NCI-H526 (cell line): Measurements from ENCODE around the gene ANKRD39.
"Not testable (repeated sequence)": the region's sequence is repeated elsewhere in the genome, so short reads cannot be mapped to it uniquely, and the experiment has no call there.

Experiments
- DNase-seq, 2 experiments: peaks; one replicate each; lab custom pipeline; 2025; lab: John Stamatoyannopoulos, UW

The ANKRD39 gene

GRCh38 chr2:96808176-96808837 is 49.5 kb downstream of the ANKRD39 start:
- DNase-seq = no peak

- DNase-seq = no peak
Observed at GRCh38 chr2:96807127-96807471, 50.7 kb downstream of the ANKRD39 start.

GRCh38 chr2:96806468-96807126 is 51.2 kb downstream of the ANKRD39 start:
- DNase-seq = peak; percentile 39 to 42

GRCh38 chr2:96805946-96806345 is 51.9 kb downstream of the ANKRD39 start:
- DNase-seq = not testable (repeated sequence)

- no peak for DNase-seq
Observed at GRCh38 chr2:96804986-96805385, 52.8 kb downstream of the ANKRD39 start.

GRCh38 chr2:96802721-96803120 is 55.1 kb downstream of the ANKRD39 start:
- DNase-seq = no peak

GRCh38 chr2:96801786-96802595 is 55.8 kb downstream of the ANKRD39 start:
- no peak for DNase-seq

- peak; percentile 26 to 76 for DNase-seq
Observed at GRCh38 chr2:96801005-96801785, 56.6 kb downstream of the ANKRD39 start.

- DNase-seq = no peak
Observed at GRCh38 chr2:96800061-96801004, 57.5 kb downstream of the ANKRD39 start.

- no peak for DNase-seq
Observed at GRCh38 chr2:96799623-96799935, 58.2 kb downstream of the ANKRD39 start.

GRCh38 chr2:96798733-96799622 is 58.8 kb downstream of the ANKRD39 start:
- no peak for DNase-seq
